Right ventricle myocardium inferior (tissue), 1 donor: ENCODE data around the gene PCID2. TPM values are rescaled to one million over a fixed set of nuclear protein-coding genes. Genes with fewer than 3 reads are reported as not detected.

Source experiments
- ATAC-seq: fragments of 200-7000 bp; cut with Tn5 transposase; one replicate; pipeline ENCODE4 v1.9.1; 2020; ENCODE audit warnings: mild to moderate bottlenecking, moderate library complexity
- DNase-seq: peaks from one replicate; pipeline ENCODE4 v3.0.0; 2021; ENCODE audit errors: missing footprints
- intact Hi-C: fragments of 100-400 bp; cut with DNase I; formaldehyde crosslinking; loops from one replicate; pipeline ENCODE4 v1.11.0; 2022
- total RNA-seq: library from RNA; stranded (reverse); fragmentation: NEBNext Ultra II Directional; extraction: Animal tissue kit (Norgen Biotek cat#: 25700); gene quantifications from one replicate; pipeline ENCODE4 v1.2.1, GENCODE V29; 2021
- donor health status: DM: no; HTN: yes; CAD: no; lungs with severe emphysema.

The PCID2 gene
- total RNA-seq, 1 donor from 2014 or later: 57.2 TPM

- intact Hi-C loops: loop anchor here (10.0 kb wide), 1 partner anchor 237 kb away; no protein-coding TSS in a partner anchor
- no peak for ATAC-seq
- DNase-seq: no peak
Observed at GRCh38 chr13:113157206-113157928, 51.1 kb downstream of the PCID2 start.

DNA sequence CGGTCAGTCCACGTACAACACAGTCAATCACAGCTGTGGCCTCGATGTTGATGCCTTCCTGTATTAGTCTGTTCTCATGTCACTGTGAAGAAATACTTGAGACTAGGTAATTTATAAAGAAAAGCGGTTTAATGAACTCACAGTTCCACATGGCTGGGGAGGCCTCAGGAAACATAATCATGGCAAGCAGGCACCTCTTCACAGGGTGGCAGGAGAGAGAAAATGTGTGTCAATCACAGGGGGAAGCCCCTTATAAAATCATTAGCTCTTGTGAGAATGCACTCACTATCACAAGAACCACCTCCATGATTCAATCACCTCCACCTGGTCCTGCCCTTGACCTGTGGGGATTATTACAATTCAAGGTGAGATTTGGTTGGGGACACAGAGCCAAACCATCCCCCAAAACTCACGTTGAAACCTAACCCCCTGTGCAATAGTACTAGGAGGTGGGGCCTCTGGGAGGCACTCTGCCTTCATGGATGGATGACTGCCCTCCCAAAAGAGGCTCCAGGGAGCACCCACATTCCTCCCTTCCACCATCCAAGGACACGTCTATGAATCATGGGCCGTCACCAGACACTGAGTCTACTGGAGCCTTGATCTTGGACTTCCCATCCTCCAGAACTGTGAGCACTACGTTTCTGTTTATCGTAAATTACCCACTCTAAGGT is 52.4 kb downstream of the PCID2 start:
- DNase-seq (peak; percentile 15), ATAC-seq (no peak)
- intact Hi-C loops: loop anchor here (10.0 kb wide), 1 partner anchor 239 kb away; no protein-coding TSS in a partner anchor

GRCh38 chr13:113155201-113155600 is 53.3 kb downstream of the PCID2 start:
- intact Hi-C loops: loop anchor here (10.0 kb wide), 1 partner anchor 240 kb away; no protein-coding TSS in a partner anchor
- ATAC-seq (no peak), DNase-seq (no peak)

DNA sequence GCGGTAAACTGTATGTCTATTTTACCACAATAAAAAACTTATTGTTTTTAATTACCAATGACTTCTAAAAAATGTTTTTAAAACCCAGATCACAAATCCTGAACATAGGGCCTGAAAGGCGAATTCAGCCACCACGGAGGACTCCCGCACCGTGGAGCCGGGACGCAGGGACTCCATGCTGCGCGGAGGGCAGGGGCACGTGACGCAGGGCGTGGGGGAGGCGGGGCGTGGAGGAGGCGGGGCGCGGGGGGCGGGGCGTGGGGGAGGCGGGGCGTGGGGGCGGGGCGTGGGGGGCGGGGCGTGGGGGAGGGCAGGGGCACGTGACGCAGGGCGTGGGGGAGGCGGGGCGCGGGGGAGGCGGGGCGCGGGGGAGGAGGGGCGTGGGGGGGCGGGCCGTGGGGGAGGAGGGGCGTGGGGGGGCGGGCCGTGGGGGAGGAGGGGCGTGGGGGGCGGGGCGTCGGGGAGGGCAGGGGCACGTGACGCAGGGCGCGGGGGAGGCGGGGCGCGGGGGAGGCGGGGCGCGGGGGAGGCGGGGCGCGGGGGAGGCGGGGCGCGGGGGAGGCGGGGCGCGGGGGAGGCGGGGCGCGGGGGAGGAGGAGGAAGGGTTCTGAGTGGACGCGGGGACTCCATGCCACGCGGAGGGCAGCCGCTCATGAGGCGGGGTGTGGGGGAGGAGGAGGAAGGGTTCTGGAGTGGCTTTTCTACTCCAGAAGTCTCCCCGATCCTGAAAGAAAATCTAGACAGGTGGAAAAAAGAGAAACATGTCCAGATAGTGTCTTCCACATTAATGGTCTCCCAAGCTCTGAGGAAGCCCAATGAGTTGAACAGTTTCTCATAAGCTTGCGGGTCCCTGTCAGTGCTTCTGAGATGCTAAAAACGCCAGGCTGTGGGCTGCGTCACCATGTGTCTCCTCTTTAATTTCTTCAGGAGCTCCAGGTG is 54.4 kb downstream of the PCID2 start:
- DNase-seq (peak; percentile 93), ATAC-seq (peak; percentile 84)
- intact Hi-C loops: loop anchor here (5.0 to 10.0 kb wide), 4 partner anchors 53 to 241 kb away; partner anchors contain the start of genes CUL4A and PCID2

DNA sequence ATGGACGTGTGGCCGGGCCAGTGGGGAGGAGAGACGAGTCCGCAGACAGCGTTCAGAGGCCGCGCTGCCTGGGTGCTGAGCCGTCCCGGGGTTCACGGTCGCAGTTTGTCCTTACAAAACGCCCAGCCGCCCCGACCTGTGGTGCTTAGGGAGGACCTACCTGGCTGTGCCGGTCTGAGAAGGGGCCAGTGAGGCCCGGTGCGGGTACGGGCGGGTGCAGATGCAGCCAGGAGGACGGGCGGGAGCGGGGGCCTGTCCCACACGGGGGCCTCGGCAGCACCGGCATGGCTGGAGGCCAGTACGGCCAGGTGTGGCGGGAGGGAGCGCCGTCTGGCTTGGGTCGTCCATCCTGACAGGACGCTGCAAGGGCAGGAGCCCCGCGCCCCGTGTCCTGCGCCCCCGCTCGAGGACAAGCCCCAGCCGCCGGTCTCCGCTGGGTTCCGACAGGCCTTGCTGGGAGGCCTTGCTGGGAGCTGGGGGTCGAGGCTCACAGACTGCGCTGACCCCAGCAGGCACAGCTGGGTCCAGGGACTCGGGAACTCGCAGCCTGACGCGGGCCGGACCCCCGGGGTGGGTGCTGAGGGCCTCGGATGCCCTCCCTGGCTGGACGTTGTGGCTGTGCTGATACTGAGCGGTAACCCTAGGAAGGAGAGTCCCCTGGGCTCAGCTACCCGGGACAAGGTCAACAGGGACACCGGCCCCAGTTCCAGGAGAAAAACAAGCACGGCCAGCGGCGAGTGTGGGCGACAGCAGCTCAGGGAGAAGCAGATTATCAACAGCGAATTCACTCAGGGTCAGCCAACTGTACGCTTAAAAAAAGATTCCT is 55.3 kb downstream of the PCID2 start:
- peak; percentile 68 for ATAC-seq
- intact Hi-C loops: loop anchor here (5.0 to 10.0 kb wide), 4 partner anchors 54 to 242 kb away; partner anchors contain the start of genes CUL4A and PCID2
- DNase-seq: peak; percentile 78

GRCh38 chr13:113152691-113152983 is 55.8 kb downstream of the PCID2 start:
- ATAC-seq (no peak), DNase-seq (no peak)
- intact Hi-C loops: loop anchor here (5.0 to 10.0 kb wide), 4 partner anchors 55 to 242 kb away; partner anchors contain the start of genes CUL4A and PCID2

DNA sequence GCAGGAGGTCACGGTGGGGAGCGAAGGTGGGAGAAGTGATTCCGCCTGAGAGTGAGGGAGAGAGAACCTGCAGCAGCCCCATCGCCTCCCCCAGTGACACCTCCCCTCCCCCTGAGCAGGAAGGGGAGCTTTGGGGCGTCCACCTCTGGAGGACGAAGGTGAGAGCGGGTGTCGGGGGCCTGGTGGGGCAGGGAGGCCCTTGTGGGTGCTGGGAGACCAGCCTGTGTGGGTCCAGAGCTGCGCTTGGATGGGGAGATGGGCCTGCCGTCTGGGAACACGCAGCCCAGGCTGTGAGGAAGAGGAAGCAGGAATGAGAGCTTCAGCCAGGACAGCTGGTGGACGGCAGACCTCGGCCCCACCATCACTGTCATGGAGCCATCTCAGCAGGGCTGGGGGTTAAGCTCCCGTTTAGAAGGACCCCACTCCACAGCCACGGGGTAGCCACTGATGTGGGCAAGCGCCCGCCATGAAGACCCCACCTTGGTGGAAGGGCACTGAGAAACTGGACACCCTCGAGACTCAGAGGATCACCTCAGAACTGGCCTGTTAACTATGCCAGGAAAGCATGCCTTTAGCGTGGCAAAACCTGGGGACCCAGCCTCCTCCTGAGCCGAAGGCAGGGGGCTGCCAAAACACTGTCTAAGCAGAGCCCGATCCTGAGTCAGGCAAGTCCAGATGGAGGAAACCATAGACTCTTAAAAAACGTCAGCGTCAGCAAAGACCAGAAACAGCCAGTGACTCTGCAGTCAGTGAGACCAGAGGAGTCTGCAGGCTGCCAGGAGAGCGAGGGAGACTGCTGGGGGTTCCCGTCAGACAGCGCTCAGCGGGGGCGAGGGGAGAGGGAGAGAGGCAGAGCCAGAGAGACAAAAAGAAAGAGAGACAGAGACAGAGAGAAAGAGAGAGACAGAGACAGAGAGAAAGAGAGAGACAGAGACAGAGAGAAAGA is 56.5 kb downstream of the PCID2 start:
- ATAC-seq (peak; percentile 21), DNase-seq (peak; percentile 62)
- intact Hi-C loops: loop anchor here (5.0 to 10.0 kb wide), 4 partner anchors 55 to 243 kb away; partner anchors contain the start of genes CUL4A and PCID2

DNA sequence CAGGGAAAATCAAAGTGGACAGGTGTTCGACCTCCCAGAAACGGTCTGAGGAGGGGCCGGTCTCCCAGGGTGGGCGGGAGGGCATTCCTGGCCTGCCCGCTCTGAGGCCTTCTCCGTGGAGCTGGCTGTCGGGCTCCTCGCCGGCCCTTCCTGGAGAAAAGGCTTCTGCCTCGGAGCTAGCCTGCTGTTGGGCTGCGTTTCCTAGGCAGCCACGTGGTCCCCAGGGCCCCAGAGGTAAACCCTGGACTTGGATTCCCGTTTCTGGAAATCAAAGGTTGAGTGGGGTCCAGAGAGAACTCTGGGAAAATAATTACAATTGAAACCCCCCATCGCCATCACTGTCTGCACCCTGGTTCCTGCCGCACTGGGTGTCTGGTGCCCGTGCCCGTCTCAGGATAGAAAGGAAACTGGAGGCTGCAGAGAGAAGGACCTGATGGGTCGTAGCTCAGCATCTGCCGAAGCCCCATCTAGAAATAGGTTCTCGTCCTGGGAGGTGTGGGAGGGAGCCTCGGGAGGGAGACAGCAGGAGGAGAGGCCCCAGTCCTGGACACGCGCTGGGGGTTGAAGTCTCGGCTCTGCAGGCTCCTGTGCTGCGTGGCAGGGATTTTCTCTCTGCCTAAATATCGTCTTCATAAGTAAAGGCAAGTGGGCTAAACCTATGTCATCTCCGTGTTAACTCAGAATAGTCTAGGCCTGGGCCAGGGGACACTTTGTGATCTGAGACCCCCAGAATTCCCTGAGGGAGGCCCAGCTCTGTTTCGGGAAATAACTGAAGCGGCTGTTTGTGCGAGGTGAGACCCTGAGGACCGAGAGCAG is 57.7 kb downstream of the PCID2 start:
- ATAC-seq (no peak), DNase-seq (peak; percentile 18)
- intact Hi-C loops: loop anchor here (5.0 to 10.0 kb wide), 4 partner anchors 57 to 244 kb away; partner anchors contain the start of genes CUL4A and PCID2

- ATAC-seq (no peak), DNase-seq (peak; percentile 61)
- intact Hi-C loops: loop anchor here (5.0 to 10.0 kb wide), 4 partner anchors 57 to 245 kb away; partner anchors contain the start of genes CUL4A and PCID2
Observed at GRCh38 chr13:113149711-113150549, 58.5 kb downstream of the PCID2 start.

GRCh38 chr13:113148940-113149503 is 59.4 kb downstream of the PCID2 start:
- DNase-seq (peak; percentile 71), ATAC-seq (no peak)
- intact Hi-C loops: no loop called here

- DNase-seq: peak; percentile 57
- intact Hi-C loops: no loop called here
- no peak for ATAC-seq
Observed at GRCh38 chr13:113148407-113148806, 60.1 kb downstream of the PCID2 start.

DNA sequence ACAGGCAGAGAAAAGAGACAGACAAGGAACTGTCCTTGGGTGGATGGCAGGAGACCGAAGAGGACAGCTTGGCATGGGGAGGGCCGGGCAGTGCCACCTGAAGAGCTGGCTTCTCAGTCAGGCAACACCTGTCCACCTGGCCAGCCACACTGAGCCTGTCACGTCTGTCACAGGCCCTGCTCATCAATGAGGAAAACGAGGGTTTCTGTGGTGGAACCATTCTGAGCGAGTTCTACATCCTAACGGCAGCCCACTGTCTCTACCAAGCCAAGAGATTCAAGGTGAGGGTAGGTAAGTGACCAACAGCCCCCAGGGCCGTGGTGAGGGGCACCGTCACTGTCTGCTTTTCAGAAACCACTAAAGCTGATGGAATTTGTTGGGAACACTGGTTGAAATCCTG is 61.3 kb downstream of the PCID2 start:
- ATAC-seq: no peak
- intact Hi-C loops: no loop called here
- peak; percentile 44 for DNase-seq

GRCh38 chr13:113146750-113147149 is 61.7 kb downstream of the PCID2 start:
- intact Hi-C loops: no loop called here
- ATAC-seq (no peak), DNase-seq (peak; percentile 6)

GRCh38 chr13:113145911-113146598 is 62.4 kb downstream of the PCID2 start:
- no peak for ATAC-seq
- intact Hi-C loops: no loop called here
- peak; percentile 30 for DNase-seq
